GM08714 (cell line): ENCODE data around the gene LRRC27.

Experiments used
- H3K4me3 ChIP-seq: fragments of 200-500 bp; sonication (Bioruptor generic); 2 replicates; pipeline ENCODE4 v1.5.1; 2014; ENCODE audit warnings: mild to moderate bottlenecking, low read length, inconsistent platforms
- ZNF274 ChIP-seq: IDR thresholded peaks from 2 replicates; pipeline ENCODE4 v1.6.1; 2012; ENCODE audit warnings: mild to moderate bottlenecking, low read depth, low read length

LRRC27 gene

GRCh38 chr10:132415956-132416355 lies 84.0 kb downstream of the LRRC27 start:
- TF ChIP-seq ZNF274: no peak
- H3K4me3 ChIP-seq: no peak overlapping the region

- no peak for TF ChIP-seq ZNF274
- no peak overlapping the region for H3K4me3 ChIP-seq
Observed at GRCh38 chr10:132416566-132417256, 84.7 kb downstream of the LRRC27 start.

- TF ChIP-seq ZNF274: no peak
- no peak overlapping the region for H3K4me3 ChIP-seq
Observed at GRCh38 chr10:132417257-132417910, 85.4 kb downstream of the LRRC27 start.

- H3K4me3 ChIP-seq: no peak overlapping the region
- no peak for TF ChIP-seq ZNF274
Observed at GRCh38 chr10:132417957-132418441, 86.0 kb downstream of the LRRC27 start.

GRCh38 chr10:132418527-132419416 lies 86.8 kb downstream of the LRRC27 start:
- no peak overlapping the region for H3K4me3 ChIP-seq
- no peak for TF ChIP-seq ZNF274

GRCh38 chr10:132419538-132420468 lies 87.8 kb downstream of the LRRC27 start:
- no peak for TF ChIP-seq ZNF274

GRCh38 chr10:132420469-132420980 lies 88.5 kb downstream of the LRRC27 start:
- no peak for TF ChIP-seq ZNF274
- no peak overlapping the region for H3K4me3 ChIP-seq

More at GRCh38 chr10:132419538-132420468, 87.8 kb downstream of the LRRC27 start:
- H3K4me3 ChIP-seq: no peak overlapping the region

GRCh38 chr10:132420981-132421846 lies 89.2 kb downstream of the LRRC27 start:
- no peak overlapping the region; the same call in 1 of the 2 replicates for H3K4me3 ChIP-seq
- TF ChIP-seq ZNF274: no peak

GRCh38 chr10:132421847-132422751 lies 90.1 kb downstream of the LRRC27 start:
- TF ChIP-seq ZNF274: no peak
- no peak overlapping the region; the same call in 1 of the 2 replicates for H3K4me3 ChIP-seq

GRCh38 chr10:132422903-132423825 lies 91.2 kb downstream of the LRRC27 start:
- H3K4me3 ChIP-seq: no peak overlapping the region; the same call in 1 of the 2 replicates
- no peak for TF ChIP-seq ZNF274
